Measurements from ENCODE around the gene CARD6. TPM values are rescaled to one million over a fixed set of nuclear protein-coding genes. Genes with fewer than 3 reads are reported as not detected.
A peak's percentile ranks its signal among the peaks of the same experiment; 100 is the strongest.

CARD6 gene
- total and polyA plus RNA-seq, 2 of the 13 experiments (the other 11 are each of a cell fraction or from before 2014, with no cell fraction given), result 0.33 to 1.4 TPM

GRCh38 chr5:40904205-40904993, 63.2 kb downstream of the CARD6 start (continued):
- no peak for TF ChIP-seq DZIP1 (CRISPR knock-in tag; IDR thresholded peaks at IDR 0.05)
- TF ChIP-seq RBM22 (optimal IDR thresholded peaks at IDR 0.05; ENCODE audit: low read length), result no peak
- TF ChIP-seq MBNL3 (CRISPR knock-in tag; conservative IDR thresholded peaks at IDR 0.05), result no peak
- TF ChIP-seq SIX4 (CRISPR knock-in tag; IDR thresholded peaks at IDR 0.05), result peak; percentile 98
- TF ChIP-seq RCOR2 (CRISPR knock-in tag; IDR thresholded peaks at IDR 0.05), result no peak
- 0 out of 2 replicates have a peak, but pooled peaks have one; percentile 57 for TF ChIP-seq ZNF710 (CRISPR knock-in tag; IDR thresholded peaks at IDR 0.05; ENCODE audit: borderline replicate concordance)
- no peak for TF ChIP-seq PRDM15 (CRISPR knock-in tag; IDR thresholded peaks at IDR 0.05)
- TF ChIP-seq GPN1 (CRISPR knock-in tag; IDR thresholded peaks at IDR 0.05; ENCODE audit: borderline replicate concordance), result no peak
- TF ChIP-seq RARA (CRISPR knock-in tag; IDR thresholded peaks at IDR 0.05), result peak; percentile 41; the same call in 1 of the 2 replicates
- TF ChIP-seq ZNF33B (CRISPR knock-in tag; IDR thresholded peaks at IDR 0.05), result no peak
- TF ChIP-seq ARID5B (CRISPR knock-in tag; IDR thresholded peaks at IDR 0.05), result peak; percentile 56
- no peak for TF ChIP-seq CBFB (CRISPR knock-in tag; IDR thresholded peaks at IDR 0.05)
- TF ChIP-seq RAD51 (IDR thresholded peaks at IDR 0.05; ENCODE audit: borderline replicate concordance), result no peak
- no peak for TF ChIP-seq ARNT (IDR thresholded peaks at IDR 0.05)
- TF ChIP-seq CBX5 (CRISPR knock-in tag; IDR thresholded peaks at IDR 0.05; ENCODE audit: borderline replicate concordance), result no peak
- TF ChIP-seq ZNF792 (CRISPR knock-in tag; IDR thresholded peaks at IDR 0.05), result no peak
- TF ChIP-seq THYN1 (CRISPR knock-in tag; IDR thresholded peaks at IDR 0.05; ENCODE audit: borderline replicate concordance, low read depth), result no peak
- TF ChIP-seq ISL2 (CRISPR knock-in tag; IDR thresholded peaks at IDR 0.05), result no peak; the same call in 1 of the 2 replicates
